Ovary (tissue), 3 donors: Measurements from ENCODE around the gene SLC26A3.

Experiments used
- POLR2A ChIP-seq: fragments of 450-650 bp; IDR thresholded peaks from one replicate; pipeline ENCODE4 v1.6.1; 2017; ENCODE audit warnings: antibody characterized with exemption, mild to moderate bottlenecking, moderate library complexity
- TF ChIP-seq, protein P1 (sequence below), 3 donors: fragments of 450-650 bp in 2 of 3; fragments of 200-600 bp in 1 of 3; IDR thresholded peaks; one replicate each; pipeline versions ENCODE4 v1.5.1 to v1.8.0; 2016 to 2022; ENCODE audit warnings: antibody characterized with exemption in 3 of 3, mild to moderate bottlenecking in 1 of 3
- donor health status: DM: no; HTN: no; CAD: no.

- TF ChIP-seq, protein P1, sequence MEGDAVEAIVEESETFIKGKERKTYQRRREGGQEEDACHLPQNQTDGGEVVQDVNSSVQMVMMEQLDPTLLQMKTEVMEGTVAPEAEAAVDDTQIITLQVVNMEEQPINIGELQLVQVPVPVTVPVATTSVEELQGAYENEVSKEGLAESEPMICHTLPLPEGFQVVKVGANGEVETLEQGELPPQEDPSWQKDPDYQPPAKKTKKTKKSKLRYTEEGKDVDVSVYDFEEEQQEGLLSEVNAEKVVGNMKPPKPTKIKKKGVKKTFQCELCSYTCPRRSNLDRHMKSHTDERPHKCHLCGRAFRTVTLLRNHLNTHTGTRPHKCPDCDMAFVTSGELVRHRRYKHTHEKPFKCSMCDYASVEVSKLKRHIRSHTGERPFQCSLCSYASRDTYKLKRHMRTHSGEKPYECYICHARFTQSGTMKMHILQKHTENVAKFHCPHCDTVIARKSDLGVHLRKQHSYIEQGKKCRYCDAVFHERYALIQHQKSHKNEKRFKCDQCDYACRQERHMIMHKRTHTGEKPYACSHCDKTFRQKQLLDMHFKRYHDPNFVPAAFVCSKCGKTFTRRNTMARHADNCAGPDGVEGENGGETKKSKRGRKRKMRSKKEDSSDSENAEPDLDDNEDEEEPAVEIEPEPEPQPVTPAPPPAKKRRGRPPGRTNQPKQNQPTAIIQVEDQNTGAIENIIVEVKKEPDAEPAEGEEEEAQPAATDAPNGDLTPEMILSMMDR (IDR thresholded peaks at IDR 0.05), result no peak
- no peak for TF ChIP-seq POLR2A
Observed at GRCh38 chr7:107838024-107838601, 35.1 kb upstream of the SLC26A3 start.
